Effector memory CD4-positive, alpha-beta T cell (primary cell): ENCODE results near the gene FAAH.
A peak's percentile ranks its signal among the peaks of the same experiment; 100 is the strongest.

ENCODE experiments used
- DNase-seq, 3 donors: peaks; one replicate each; pipeline ENCODE4 v3.0.0-alpha.2; 2020
- H3K27ac ChIP-seq: 2 replicates; pipeline ENCODE4 v1.7.0; 2013; ENCODE audit warnings: mild to moderate bottlenecking, low read length, moderate library complexity; ENCODE audit not compliant: insufficient read depth, poor library complexity, severe bottlenecking
- H3K27me3 ChIP-seq: replicated peaks from 2 replicates; pipeline ENCODE4 v1.7.0; 2013; ENCODE audit warnings: mild to moderate bottlenecking, low read length; ENCODE audit not compliant: insufficient read depth, control insufficient read depth, poor library complexity, severe bottlenecking
- H3K36me3 ChIP-seq: 2 replicates; pipeline ENCODE4 v1.7.0; 2013; ENCODE audit warnings: mild to moderate bottlenecking, low read length, moderate library complexity; ENCODE audit not compliant: control insufficient read depth, insufficient read depth
- H3K4me1 ChIP-seq: 2 replicates; pipeline ENCODE4 v1.7.0; 2013; ENCODE audit warnings: low read length, mild to moderate bottlenecking; ENCODE audit not compliant: control insufficient read depth, insufficient read depth, poor library complexity, severe bottlenecking
- H3K4me3 ChIP-seq: 2 replicates; pipeline ENCODE4 v1.7.0; 2013; ENCODE audit warnings: low read length, low read depth, mild to moderate bottlenecking; ENCODE audit not compliant: insufficient read depth, poor library complexity, severe bottlenecking
- H3K9me3 ChIP-seq: 2 replicates; pipeline ENCODE4 v1.7.0; 2013; ENCODE audit warnings: mild to moderate bottlenecking, low read length, moderate library complexity; ENCODE audit not compliant: control insufficient read depth

Gene FAAH

GRCh38 chr1:46418976-46419375, 24.9 kb downstream of the FAAH start:
- no peaks in the 10 kb centered on the region for H3K27me3 ChIP-seq
- no peaks in the 10 kb centered on the region for H3K36me3 ChIP-seq
- H3K27ac ChIP-seq: no peak overlapping the region
- H3K9me3 ChIP-seq: no peaks in the 10 kb centered on the region
- DNase-seq: no peak
- no peaks in the 10 kb centered on the region for H3K4me1 ChIP-seq
- H3K4me3 ChIP-seq: no peak overlapping the region

GRCh38 chr1:46420533-46420915, 26.4 kb downstream of the FAAH start:
- H3K9me3 ChIP-seq: no peaks in the 10 kb centered on the region
- H3K4me1 ChIP-seq: no peaks in the 10 kb centered on the region
- H3K36me3 ChIP-seq: no peaks in the 10 kb centered on the region
- no peak overlapping the region for H3K27ac ChIP-seq
- DNase-seq: no peak
- no peaks in the 10 kb centered on the region for H3K27me3 ChIP-seq
- H3K4me3 ChIP-seq: no peak overlapping the region

- no peaks in the 10 kb centered on the region for H3K36me3 ChIP-seq
- H3K27ac ChIP-seq: peak overlapping the region; percentile 43
- H3K4me1 ChIP-seq: no peaks in the 10 kb centered on the region
- H3K4me3 ChIP-seq: no peak overlapping the region
- no peaks in the 10 kb centered on the region for H3K27me3 ChIP-seq
- no peak for DNase-seq
- H3K9me3 ChIP-seq: no peaks in the 10 kb centered on the region
Measured at GRCh38 chr1:46421739-46422138, 27.6 kb downstream of the FAAH start.

GRCh38 chr1:46422261-46422871, 28.2 kb downstream of the FAAH start:
- no peak for DNase-seq
- Histone ChIP-seq H3K4me1 (no peaks in the 10 kb centered on the region), H3K27ac (peak overlapping the region; percentile 54), H3K4me3 (no peak overlapping the region), H3K27me3 (peaks cover 3% of the 10 kb centered on the region), H3K9me3 (no peaks in the 10 kb centered on the region), H3K36me3 (no peaks in the 10 kb centered on the region)

GRCh38 chr1:46423574-46424240, 29.6 kb downstream of the FAAH start:
- no peaks in the 10 kb centered on the region for H3K36me3 ChIP-seq
- no peak overlapping the region for H3K4me3 ChIP-seq
- no peak for DNase-seq
- peak overlapping the region; percentile 54 for H3K27ac ChIP-seq
- peaks cover 3% of the 10 kb centered on the region for H3K27me3 ChIP-seq
- no peaks in the 10 kb centered on the region for H3K4me1 ChIP-seq
- H3K9me3 ChIP-seq: no peaks in the 10 kb centered on the region

- H3K4me1 ChIP-seq: no peaks in the 10 kb centered on the region
- H3K4me3 ChIP-seq: no peak overlapping the region
- no peaks in the 10 kb centered on the region for H3K9me3 ChIP-seq
- no peak for DNase-seq
- no peaks in the 10 kb centered on the region for H3K36me3 ChIP-seq
- peak overlapping the region; percentile 54 for H3K27ac ChIP-seq
- peaks cover 3% of the 10 kb centered on the region for H3K27me3 ChIP-seq
Measured at GRCh38 chr1:46424730-46425129, 30.6 kb downstream of the FAAH start.

- Histone ChIP-seq H3K4me1 (no peaks in the 10 kb centered on the region), H3K9me3 (no peaks in the 10 kb centered on the region), H3K27me3 (peaks cover 3% of the 10 kb centered on the region), H3K36me3 (no peaks in the 10 kb centered on the region), H3K27ac (no peak overlapping the region), H3K4me3 (no peak overlapping the region)
- no peak for DNase-seq
Measured at GRCh38 chr1:46425726-46426125, 31.6 kb downstream of the FAAH start.

- H3K27me3 ChIP-seq: peaks cover 3% of the 10 kb centered on the region
- H3K27ac ChIP-seq: no peak overlapping the region
- H3K36me3 ChIP-seq: no peaks in the 10 kb centered on the region
- H3K4me3 ChIP-seq: no peak overlapping the region
- H3K9me3 ChIP-seq: no peaks in the 10 kb centered on the region
- no peaks in the 10 kb centered on the region for H3K4me1 ChIP-seq
- DNase-seq: no peak
Measured at GRCh38 chr1:46427541-46427940, 33.4 kb downstream of the FAAH start.

- Histone ChIP-seq H3K4me1 (no peaks in the 10 kb centered on the region), H3K9me3 (no peaks in the 10 kb centered on the region), H3K27ac (no peak overlapping the region), H3K27me3 (peaks cover 3% of the 10 kb centered on the region), H3K4me3 (no peak overlapping the region), H3K36me3 (no peaks in the 10 kb centered on the region)
- no peak for DNase-seq
Measured at GRCh38 chr1:46429436-46429835, 35.3 kb downstream of the FAAH start.

GRCh38 chr1:46431695-46432094, 37.6 kb downstream of the FAAH start:
- DNase-seq: no peak
- H3K27me3 ChIP-seq: peaks cover 3% of the 10 kb centered on the region
- H3K9me3 ChIP-seq: no peaks in the 10 kb centered on the region
- H3K27ac ChIP-seq: no peak overlapping the region
- no peaks in the 10 kb centered on the region for H3K4me1 ChIP-seq
- H3K4me3 ChIP-seq: no peak overlapping the region
- no peaks in the 10 kb centered on the region for H3K36me3 ChIP-seq
